ENCODE results near the gene WDR49.

DNA sequence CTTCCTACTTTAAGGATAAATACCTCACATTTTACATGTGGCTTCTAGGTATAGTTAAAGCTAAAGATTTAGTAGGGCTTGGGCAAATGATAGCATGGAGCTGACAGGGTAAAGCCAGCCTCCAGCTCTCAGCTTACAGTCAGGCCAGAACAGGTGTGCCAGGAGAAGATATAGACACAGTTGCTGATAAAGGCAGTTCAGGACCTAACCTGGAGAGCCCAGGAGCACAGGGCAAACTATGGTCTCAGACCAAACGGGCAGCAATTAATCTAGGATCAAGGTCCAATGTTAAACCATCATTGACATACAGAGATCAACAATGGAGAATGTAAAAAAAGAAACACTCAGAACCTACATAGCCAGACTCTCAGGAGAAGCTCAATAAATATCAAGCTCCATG, 4.0 kb downstream of the WDR49 start:
- TF ChIP-seq EZH2 (IDR thresholded peaks at IDR 0.05; ENCODE audit: insufficient read depth, low read length): no peak
- TF ChIP-seq, protein P1, sequence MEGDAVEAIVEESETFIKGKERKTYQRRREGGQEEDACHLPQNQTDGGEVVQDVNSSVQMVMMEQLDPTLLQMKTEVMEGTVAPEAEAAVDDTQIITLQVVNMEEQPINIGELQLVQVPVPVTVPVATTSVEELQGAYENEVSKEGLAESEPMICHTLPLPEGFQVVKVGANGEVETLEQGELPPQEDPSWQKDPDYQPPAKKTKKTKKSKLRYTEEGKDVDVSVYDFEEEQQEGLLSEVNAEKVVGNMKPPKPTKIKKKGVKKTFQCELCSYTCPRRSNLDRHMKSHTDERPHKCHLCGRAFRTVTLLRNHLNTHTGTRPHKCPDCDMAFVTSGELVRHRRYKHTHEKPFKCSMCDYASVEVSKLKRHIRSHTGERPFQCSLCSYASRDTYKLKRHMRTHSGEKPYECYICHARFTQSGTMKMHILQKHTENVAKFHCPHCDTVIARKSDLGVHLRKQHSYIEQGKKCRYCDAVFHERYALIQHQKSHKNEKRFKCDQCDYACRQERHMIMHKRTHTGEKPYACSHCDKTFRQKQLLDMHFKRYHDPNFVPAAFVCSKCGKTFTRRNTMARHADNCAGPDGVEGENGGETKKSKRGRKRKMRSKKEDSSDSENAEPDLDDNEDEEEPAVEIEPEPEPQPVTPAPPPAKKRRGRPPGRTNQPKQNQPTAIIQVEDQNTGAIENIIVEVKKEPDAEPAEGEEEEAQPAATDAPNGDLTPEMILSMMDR (IDR thresholded peaks at IDR 0.05; ENCODE audit: insufficient read depth, low read depth, low read length): no peak

All from astrocyte (in vitro differentiated cells and primary cell).